ENCODE measurements around the gene CDR2L.
"Not testable (repeated sequence)": the region's sequence is repeated elsewhere in the genome, so short reads cannot be mapped to it uniquely, and the experiment has no call there.

The CDR2L gene

GRCh38 chr17:74981979-74982662 lies 5.3 kb upstream of the CDR2L start:
- peak; percentile 60 for DNase-seq (ENCODE audit: low read depth)

- DNase-seq (ENCODE audit: low read depth): not testable (repeated sequence)
Observed at GRCh38 chr17:74982663-74983313, 4.6 kb upstream of the CDR2L start.

- no peak for DNase-seq (ENCODE audit: low read depth)
Observed at GRCh38 chr17:74986206-74986576, 1.2 kb upstream of the CDR2L start.

- DNase-seq (ENCODE audit: low read depth): no peak
Observed at GRCh38 chr17:74987909-74988711, 678 bp downstream of the CDR2L start.

- DNase-seq (ENCODE audit: low read depth): no peak
Observed at GRCh38 chr17:74990581-74991105, 3.2 kb downstream of the CDR2L start.

GRCh38 chr17:74992223-74992622 lies 4.8 kb downstream of the CDR2L start:
- no peak for DNase-seq (ENCODE audit: low read depth)

GRCh38 chr17:74994440-74994839 lies 7.0 kb downstream of the CDR2L start:
- DNase-seq (ENCODE audit: low read depth): no peak

- no peak for DNase-seq (ENCODE audit: low read depth)
Observed at GRCh38 chr17:74995847-74996246, 8.4 kb downstream of the CDR2L start.

- DNase-seq (ENCODE audit: low read depth): no peak
Observed at GRCh38 chr17:74998783-74999182, 11.4 kb downstream of the CDR2L start.

GRCh38 chr17:74999523-74999922 lies 12.1 kb downstream of the CDR2L start:
- DNase-seq (ENCODE audit: low read depth): no peak

- no peak for DNase-seq (ENCODE audit: low read depth)
Observed at GRCh38 chr17:75001915-75002843, 14.7 kb downstream of the CDR2L start.

- no peak for DNase-seq (ENCODE audit: low read depth)
Observed at GRCh38 chr17:75003070-75003956, 15.9 kb downstream of the CDR2L start.

- DNase-seq (ENCODE audit: low read depth): no peak
Observed at GRCh38 chr17:75003957-75004355, 16.5 kb downstream of the CDR2L start.

- no peak for DNase-seq (ENCODE audit: low read depth)
Observed at GRCh38 chr17:75004371-75004770, 16.9 kb downstream of the CDR2L start.

- no peak for DNase-seq (ENCODE audit: low read depth)
Observed at GRCh38 chr17:75005291-75005690, 17.9 kb downstream of the CDR2L start.

GRCh38 chr17:75006084-75006483 lies 18.7 kb downstream of the CDR2L start:
- not testable (repeated sequence) for DNase-seq (ENCODE audit: low read depth)

- DNase-seq (ENCODE audit: low read depth): no peak
Observed at GRCh38 chr17:75006653-75007052, 19.2 kb downstream of the CDR2L start.

- DNase-seq (ENCODE audit: low read depth): no peak
Observed at GRCh38 chr17:75008373-75008772, 20.9 kb downstream of the CDR2L start.

GRCh38 chr17:75009139-75009724 lies 21.8 kb downstream of the CDR2L start:
- DNase-seq (ENCODE audit: low read depth): no peak

GRCh38 chr17:75010683-75011400 lies 23.4 kb downstream of the CDR2L start:
- no peak for DNase-seq (ENCODE audit: low read depth)

Data from activated T-cell treated with anti-CD3 and anti-CD28 coated beads for 1 hour (primary cell).